HG03280 (cell line): ENCODE results near the gene UNC5B.
"Not testable (repeated sequence)": the region's sequence is repeated elsewhere in the genome, so short reads cannot be mapped to it uniquely, and the experiment has no call there.

Experiments used
- ATAC-seq: cut with Tn5 transposase; IDR thresholded peaks from one replicate; pipeline ENCODE4 v1.9.1; 2021; ENCODE audit warnings: mild to moderate bottlenecking, moderate library complexity; ENCODE audit not compliant: unreplicated experiment

UNC5B gene

GRCh38 chr10:71294856-71295255 is 82.5 kb downstream of the UNC5B start:
- no peak for ATAC-seq

GRCh38 chr10:71295641-71296040 is 83.3 kb downstream of the UNC5B start:
- ATAC-seq = no peak

GRCh38 chr10:71296086-71296485 is 83.7 kb downstream of the UNC5B start:
- no peak for ATAC-seq

- not testable (repeated sequence) for ATAC-seq
Observed at GRCh38 chr10:71296811-71297210, 84.4 kb downstream of the UNC5B start.

- no peak for ATAC-seq
Observed at GRCh38 chr10:71297343-71297742, 85.0 kb downstream of the UNC5B start.

GRCh38 chr10:71299071-71299785 is 86.9 kb downstream of the UNC5B start:
- ATAC-seq = no peak

DNA sequence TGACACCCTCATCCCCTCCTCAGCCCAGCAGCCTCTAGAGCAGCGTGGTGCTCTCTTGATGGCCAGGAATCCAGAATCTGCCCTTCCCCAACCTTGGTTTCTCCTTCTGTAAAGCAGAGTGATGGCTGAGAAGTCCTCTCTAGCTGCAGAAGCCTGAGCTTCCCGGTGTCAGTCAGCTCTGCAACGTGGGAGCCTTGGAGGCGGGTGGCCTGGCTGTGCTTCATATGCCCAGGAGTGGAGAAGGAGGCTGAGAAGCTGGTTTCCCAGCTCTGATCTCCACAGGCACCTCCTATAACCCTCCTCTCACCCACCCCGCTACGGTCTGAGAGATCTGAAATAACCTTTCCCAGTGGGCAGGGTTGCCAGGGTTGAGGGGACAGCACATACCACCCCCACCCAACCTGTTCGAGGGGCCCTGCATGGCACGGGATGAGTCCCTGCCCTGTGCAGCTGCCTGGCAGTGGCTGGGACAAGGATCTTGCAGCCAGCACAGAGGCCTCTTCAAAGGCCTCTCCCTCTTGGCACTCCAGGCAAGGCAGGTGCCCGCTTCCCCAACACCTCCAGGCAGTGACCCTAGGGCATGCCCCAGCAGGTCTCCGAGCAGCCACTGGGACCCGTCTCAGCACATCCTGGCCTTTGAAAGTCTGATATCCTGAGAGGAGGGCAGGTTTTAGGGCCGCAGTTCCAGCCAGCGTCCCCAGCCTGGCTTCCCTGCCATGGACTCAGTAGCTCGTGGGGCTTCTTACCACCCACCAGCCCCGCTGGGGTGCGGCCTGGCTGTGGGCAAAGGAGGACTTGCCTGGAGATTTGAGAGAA is 88.4 kb downstream of the UNC5B start:
- no peak for ATAC-seq

DNA sequence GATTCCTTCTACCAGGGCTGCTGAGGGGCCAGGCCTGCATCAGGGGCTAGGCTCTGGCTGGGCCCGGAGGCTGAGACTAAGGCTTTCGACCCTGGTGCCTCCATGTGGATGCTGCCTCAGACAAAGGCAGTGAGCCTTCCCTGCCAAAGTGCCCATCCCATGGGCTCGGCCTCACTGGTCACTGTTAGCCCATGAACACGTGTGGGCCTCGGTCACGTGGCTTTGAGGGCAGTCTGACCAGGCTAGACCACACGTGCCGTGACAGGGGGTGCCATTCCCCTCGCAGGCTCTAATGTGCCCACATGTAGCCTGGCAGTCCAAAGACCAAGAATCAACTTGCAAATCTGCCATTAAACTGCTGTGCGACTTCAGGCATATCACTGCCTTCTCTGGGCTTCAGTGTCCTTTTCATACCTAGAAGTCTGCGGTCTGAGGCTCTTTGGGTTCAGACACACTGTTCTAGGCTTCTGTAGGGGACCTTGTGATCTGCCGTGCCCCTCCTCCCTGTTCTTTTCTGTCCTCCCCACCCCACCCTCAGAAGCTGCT is 89.1 kb downstream of the UNC5B start:
- no peak for ATAC-seq

- ATAC-seq = no peak
Observed at GRCh38 chr10:71302451-71302850, 90.1 kb downstream of the UNC5B start.

DNA sequence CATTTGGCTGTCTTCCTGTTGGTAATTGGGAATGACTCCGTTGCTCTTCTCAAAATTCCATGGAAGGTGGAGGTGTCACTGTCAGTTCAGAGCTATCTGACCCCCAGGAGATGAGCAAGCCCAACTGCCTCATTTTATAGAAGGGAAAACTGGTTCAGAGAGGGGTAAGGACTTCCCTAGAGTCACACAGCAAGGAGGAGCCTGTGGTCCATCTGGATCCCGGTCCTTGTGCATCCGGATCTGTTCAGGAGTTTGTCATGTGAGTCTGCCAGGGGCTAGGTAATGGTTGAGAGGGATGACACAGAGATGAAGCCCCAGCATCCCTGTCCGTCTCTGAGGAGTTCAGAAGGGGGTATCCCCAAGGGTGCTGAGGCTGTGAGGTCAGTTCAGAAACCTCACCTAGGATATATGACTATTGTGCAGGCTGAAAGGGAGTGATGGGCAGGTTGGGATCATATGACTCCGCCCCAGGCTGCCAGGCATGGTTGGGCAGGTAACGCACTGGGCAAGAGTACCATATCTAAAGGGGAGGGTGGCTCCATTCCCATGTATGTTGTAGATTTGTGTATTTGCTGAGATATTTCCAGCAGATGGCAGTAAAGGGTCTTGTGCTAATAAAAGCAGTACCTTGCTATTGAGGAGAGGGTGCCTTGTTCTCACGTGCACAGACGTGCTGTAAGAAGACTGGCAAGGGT is 90.7 kb downstream of the UNC5B start:
- no peak for ATAC-seq

DNA sequence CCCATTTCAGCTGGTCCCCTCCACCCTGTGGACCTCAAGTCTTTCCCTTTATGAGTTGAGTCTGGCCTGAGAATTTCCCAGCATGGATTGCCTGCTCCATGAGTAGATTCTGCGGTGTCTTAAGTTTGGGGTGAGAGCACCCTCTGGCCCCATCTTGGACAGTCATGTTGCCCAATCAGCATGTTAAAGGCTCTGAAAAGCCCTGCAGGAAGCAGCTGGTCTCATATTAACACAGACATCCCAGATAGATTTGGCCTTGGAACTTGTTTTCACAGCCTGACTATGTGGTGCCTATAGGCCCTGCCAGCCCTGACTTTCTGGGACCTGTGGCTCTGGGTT is 91.2 kb downstream of the UNC5B start:
- ATAC-seq = no peak

DNA sequence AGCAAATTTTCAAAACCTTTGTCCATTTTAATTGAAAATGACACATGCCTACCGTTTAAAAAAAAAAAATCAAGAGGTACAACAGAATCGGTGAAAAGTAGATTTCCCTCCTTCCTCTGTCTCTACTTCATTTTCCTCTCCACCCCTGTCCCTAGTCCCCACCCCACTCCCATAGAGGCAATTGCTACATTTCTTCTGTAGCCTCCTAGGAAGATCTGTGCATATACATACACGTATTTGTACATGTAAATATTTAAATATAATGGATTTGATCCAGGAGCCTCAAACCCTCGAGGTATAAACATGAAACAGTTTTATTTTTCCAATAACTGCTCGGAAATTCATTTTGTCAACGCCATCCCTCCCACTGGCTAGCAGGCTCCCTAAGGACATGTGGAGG is 92.5 kb downstream of the UNC5B start:
- ATAC-seq = no peak

- no peak for ATAC-seq
Observed at GRCh38 chr10:71306979-71307378, 94.6 kb downstream of the UNC5B start.

DNA sequence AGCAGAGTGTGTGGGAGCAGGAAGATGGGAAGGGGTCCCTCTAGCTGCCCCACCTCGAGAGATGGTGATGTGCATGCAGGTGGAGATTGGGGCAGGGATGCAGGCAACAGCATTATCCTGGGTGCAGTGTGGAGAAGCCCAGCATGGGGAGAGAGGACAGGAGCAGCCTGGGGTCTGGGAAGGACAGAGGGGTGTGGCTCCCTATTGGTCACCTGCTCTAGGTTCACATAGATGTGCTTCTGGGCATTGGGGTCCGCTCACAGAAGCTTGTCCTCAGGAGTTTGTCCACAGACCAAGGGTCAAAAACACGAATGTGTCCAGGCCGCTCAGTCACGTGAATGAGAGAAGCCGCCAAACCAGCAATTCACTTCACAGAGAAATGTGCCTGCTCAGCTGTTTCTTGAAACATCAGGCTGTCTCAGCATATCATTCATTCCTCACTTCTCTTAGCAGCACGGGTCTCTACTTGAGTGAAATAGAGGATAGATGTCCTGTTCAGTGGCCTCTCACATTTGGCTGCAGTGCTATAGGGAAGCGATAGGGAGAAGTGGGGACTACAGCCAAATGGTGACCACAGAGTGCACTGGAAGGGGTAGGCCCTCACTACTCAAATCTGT is 95.2 kb downstream of the UNC5B start:
- no peak for ATAC-seq

DNA sequence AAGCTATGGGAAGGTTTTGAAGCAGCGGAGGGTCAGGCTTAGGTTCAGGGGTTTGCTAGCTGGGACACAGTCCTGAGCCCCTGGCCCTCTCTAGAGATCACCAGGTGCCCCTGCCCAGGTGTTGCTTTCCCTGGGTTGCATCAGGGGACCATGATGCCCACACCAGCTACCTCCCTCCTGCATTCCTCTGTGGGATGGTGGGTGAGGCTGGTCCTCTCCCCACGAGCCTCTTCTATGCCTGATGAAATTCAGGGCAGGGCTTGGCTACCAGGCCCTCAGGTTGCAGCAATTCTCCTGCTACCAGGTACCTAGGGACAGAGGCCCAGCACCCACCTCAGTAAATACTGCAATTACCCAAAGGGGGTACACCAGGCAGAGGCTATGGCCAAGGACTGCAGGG is 95.9 kb downstream of the UNC5B start:
- ATAC-seq = no peak

DNA sequence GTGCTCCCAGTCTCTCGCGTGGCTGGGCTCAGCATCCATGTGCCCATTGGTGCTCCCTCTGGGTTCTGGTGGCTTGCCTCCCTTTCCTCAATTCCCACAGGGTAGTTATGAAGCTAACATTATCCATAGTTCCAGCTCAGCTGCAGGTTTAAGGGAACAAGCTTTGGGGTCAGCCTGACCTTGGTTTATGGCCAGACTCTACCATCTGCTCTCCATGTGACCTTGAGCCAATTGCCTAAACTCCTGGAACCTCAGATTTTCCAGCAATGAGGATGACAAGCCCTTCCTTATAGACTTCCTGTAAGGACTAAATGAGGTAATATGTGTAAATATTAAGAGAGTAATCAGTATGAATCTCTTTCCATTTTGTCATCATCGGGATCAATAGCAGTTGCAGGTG is 96.6 kb downstream of the UNC5B start:
- no peak for ATAC-seq

GRCh38 chr10:71309919-71310318 is 97.5 kb downstream of the UNC5B start:
- ATAC-seq = no peak

DNA sequence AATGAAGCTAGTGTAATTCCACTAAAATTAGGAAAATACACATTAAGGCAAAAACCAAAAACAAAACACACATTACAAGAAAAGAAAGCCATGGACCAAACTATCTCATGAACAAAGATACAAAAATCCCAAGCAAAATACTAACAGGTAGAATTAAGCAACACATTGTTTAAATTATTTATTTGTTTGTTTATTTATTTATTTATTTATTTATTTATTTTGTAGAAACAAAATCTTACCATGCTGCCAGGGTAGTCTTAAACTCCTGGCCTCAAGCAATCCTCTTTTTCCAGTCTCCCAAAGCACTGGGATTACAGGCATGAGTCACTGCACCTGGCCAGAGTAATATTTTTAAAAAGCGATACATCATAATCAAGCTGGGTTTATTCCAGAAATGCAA is 99.8 kb downstream of the UNC5B start:
- ATAC-seq = no peak

DNA sequence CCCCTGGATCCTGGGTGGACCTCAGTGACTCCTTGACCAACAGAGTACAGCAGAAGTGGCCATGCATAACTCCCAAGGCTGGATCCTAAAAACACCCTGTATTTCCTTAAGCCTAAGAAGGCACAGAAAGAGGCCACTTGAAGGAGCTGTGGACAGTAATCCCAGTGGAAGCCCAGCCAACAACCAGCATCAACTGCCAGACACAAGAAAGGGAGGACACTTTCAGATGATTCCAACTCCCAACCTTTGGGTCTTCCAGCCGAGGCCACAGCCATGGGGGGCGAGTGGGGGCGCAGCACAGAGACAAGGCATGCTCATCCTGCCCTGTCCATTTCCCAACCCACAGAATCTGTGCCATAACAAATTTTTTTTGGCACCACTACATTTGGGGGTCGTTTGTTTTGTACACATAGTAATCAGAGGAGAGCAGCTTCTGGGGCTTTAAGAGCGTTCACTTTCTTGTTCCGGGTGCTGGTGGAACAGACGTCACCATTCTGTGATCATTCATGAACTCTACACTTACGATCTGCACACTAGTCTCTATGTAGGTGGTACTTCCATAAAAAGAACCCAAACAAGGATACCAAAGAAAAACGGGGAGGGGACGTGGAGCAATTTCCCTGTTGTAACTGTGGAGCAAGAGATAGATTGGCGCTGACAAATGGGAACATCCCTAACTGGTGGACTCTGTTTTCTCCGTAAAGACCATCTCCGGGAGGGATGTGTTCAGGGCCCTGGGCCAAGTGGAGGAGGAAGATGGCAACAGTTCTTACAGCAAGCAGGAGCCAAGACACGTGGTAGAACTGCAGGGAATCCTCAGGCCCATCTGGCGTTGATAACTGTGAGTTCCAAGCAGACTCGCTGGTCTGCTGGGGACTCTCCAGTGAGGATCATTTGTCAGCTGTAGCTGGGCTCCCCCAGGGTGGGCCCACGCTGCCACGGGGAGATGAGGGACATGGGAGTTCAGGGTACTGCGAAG is 100.7 kb downstream of the UNC5B start:
- ATAC-seq = no peak
